Effector CD8-positive, alpha-beta T cell (primary cell): ENCODE data around the gene FBN2.

Source experiments
- DNase-seq: peaks from one replicate; lab custom pipeline; 2025; lab: John Stamatoyannopoulos, UW

The FBN2 gene

GRCh38 chr5:128317481-128317880, 220.6 kb downstream of the FBN2 start:
- DNase-seq: no peak

GRCh38 chr5:128315671-128316070, 222.4 kb downstream of the FBN2 start:
- DNase-seq: no peak

- no peak for DNase-seq
Measured at GRCh38 chr5:128305341-128305740, 232.7 kb downstream of the FBN2 start.

GRCh38 chr5:128304791-128305190, 233.3 kb downstream of the FBN2 start:
- no peak for DNase-seq

- DNase-seq: no peak
Measured at GRCh38 chr5:128304088-128304487, 234.0 kb downstream of the FBN2 start.

GRCh38 chr5:128303593-128303992, 234.5 kb downstream of the FBN2 start:
- no peak for DNase-seq

- no peak for DNase-seq
Measured at GRCh38 chr5:128300181-128300580, 237.9 kb downstream of the FBN2 start.

- DNase-seq: no peak
Measured at GRCh38 chr5:128290152-128290858, 247.7 kb downstream of the FBN2 start.

- DNase-seq: no peak
Measured at GRCh38 chr5:128287740-128288139, 250.3 kb downstream of the FBN2 start.

GRCh38 chr5:128284236-128284635, 253.8 kb downstream of the FBN2 start:
- no peak for DNase-seq

- DNase-seq: no peak
Measured at GRCh38 chr5:128279345-128279744, 258.7 kb downstream of the FBN2 start.

- no peak for DNase-seq
Measured at GRCh38 chr5:128276537-128277216, 261.4 kb downstream of the FBN2 start.

- no peak for DNase-seq
Measured at GRCh38 chr5:128274441-128274840, 263.6 kb downstream of the FBN2 start.

- DNase-seq: no peak
Measured at GRCh38 chr5:128273736-128274135, 264.3 kb downstream of the FBN2 start.

- DNase-seq: no peak
Measured at GRCh38 chr5:128271859-128272464, 266.1 kb downstream of the FBN2 start.

- DNase-seq: no peak
Measured at GRCh38 chr5:128271071-128271470, 267.0 kb downstream of the FBN2 start.

GRCh38 chr5:128264564-128265360, 273.3 kb downstream of the FBN2 start:
- DNase-seq: no peak

GRCh38 chr5:128263357-128263756, 274.7 kb downstream of the FBN2 start:
- DNase-seq: no peak

- DNase-seq: no peak
Measured at GRCh38 chr5:128262911-128263310, 275.1 kb downstream of the FBN2 start.

- no peak for DNase-seq
Measured at GRCh38 chr5:128259607-128260021, 278.4 kb downstream of the FBN2 start.

GRCh38 chr5:128258372-128258771, 279.7 kb downstream of the FBN2 start:
- DNase-seq: no peak

- no peak for DNase-seq
Measured at GRCh38 chr5:128257076-128257475, 281.0 kb downstream of the FBN2 start.
